Right lobe of liver (tissue), 4 donors: Measurements from ENCODE around the gene KRT8.

ENCODE experiments used
- POLR2A ChIP-seq: fragments of 450-650 bp; IDR thresholded peaks from one replicate; pipeline ENCODE4 v1.6.1; 2017; ENCODE audit warnings: antibody characterized with exemption, mild to moderate bottlenecking
- TF ChIP-seq, protein P1 (sequence below), 4 donors: fragments of 200-600 bp in 3 of 4; fragments of 450-650 bp in 1 of 4; IDR thresholded peaks; one replicate each; pipeline versions ENCODE4 v1.5.1 to v1.8.0; 2016 to 2022; ENCODE audit warnings: antibody characterized with exemption in 4 of 4, mild to moderate bottlenecking in 2 of 4
- donor health status: DM: no; HTN: no; CAD: no.
- donor health status: DM: no; HTN: no; CAD: no.
- donor health status: DM: no; HTN: yes; CAD: no.

GRCh38 chr12:52924764-52925716, 20.2 kb upstream of the KRT8 start:
- TF ChIP-seq, protein P1, sequence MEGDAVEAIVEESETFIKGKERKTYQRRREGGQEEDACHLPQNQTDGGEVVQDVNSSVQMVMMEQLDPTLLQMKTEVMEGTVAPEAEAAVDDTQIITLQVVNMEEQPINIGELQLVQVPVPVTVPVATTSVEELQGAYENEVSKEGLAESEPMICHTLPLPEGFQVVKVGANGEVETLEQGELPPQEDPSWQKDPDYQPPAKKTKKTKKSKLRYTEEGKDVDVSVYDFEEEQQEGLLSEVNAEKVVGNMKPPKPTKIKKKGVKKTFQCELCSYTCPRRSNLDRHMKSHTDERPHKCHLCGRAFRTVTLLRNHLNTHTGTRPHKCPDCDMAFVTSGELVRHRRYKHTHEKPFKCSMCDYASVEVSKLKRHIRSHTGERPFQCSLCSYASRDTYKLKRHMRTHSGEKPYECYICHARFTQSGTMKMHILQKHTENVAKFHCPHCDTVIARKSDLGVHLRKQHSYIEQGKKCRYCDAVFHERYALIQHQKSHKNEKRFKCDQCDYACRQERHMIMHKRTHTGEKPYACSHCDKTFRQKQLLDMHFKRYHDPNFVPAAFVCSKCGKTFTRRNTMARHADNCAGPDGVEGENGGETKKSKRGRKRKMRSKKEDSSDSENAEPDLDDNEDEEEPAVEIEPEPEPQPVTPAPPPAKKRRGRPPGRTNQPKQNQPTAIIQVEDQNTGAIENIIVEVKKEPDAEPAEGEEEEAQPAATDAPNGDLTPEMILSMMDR (IDR thresholded peaks at IDR 0.05) = no peak
- no peak for TF ChIP-seq POLR2A
